HPDE6-E6E7 (cell line): ENCODE results near the gene SUPT16H.
"Not testable (repeated sequence)": the region's sequence is repeated elsewhere in the genome, so short reads cannot be mapped to it uniquely, and the experiment has no call there.

ENCODE experiments used
- DNase-seq: peaks from one replicate; pipeline ENCODE4 v3.0.0; 2011; ENCODE audit warnings: missing footprints; ENCODE audit errors: extremely low spot score

The SUPT16H gene

GRCh38 chr14:21367582-21368144 is 16.2 kb downstream of the SUPT16H start:
- no peak for DNase-seq

GRCh38 chr14:21356511-21356910 is 27.3 kb downstream of the SUPT16H start:
- no peak for DNase-seq

GRCh38 chr14:21352587-21352986 is 31.2 kb downstream of the SUPT16H start:
- DNase-seq = no peak

GRCh38 chr14:21350539-21350938 is 33.3 kb downstream of the SUPT16H start:
- DNase-seq = no peak

DNA sequence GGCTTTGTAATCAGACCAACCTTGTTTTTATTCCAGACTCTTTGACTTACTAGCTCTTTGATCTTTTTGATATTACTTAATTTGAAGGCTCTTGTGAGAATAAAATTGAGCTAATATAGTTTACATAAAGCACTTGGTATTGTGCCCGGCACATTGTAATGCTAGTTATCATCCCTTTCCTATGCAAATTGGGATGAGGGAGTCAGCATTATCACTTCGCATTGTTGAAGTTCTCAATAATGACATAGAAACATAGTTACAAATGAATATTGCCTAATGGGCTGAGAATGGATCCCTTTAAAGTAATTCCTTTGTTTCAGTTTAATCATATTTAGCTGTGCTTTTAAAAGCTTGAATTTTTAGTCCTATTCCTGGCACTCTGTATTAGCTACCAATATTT is 36.6 kb downstream of the SUPT16H start:
- DNase-seq = no peak

GRCh38 chr14:21346532-21347135 is 37.2 kb downstream of the SUPT16H start:
- DNase-seq = no peak

DNA sequence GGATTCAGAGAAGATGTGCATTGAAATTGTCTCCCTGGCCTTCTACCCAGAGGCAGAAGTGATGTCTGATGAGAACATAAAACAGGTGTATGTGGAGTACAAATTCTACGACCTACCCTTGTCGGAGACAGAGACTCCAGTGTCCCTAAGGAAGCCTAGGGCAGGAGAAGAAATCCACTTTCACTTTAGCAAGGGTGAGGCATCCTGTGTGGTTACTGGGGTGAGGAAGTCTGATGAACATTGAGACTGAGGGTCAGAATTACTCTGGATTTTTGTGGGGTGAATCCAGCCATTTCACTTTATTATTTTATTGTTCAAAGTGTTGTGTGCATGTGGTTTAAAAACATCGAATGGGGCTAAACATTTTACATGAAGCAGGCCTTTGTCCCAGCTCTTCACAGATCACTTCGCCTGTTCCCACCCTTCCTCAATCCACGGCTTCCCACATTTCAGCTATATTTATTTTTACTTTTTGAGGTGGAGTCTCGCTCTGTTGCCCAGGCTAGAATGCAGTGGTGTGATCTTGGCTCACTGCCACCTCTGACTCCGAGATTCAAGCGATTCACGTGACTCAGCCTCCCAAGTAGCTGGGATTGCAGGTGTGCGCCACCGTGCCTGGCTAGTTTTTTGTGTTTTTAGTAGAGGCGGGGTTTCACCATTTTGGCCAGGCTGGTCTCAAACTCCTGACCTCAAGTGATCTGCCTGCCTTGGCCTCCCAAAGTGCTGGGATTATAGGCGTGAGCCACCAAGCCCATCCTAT is 40.6 kb downstream of the SUPT16H start:
- no peak for DNase-seq

- DNase-seq = no peak
These were observed 49.5 kb downstream of the SUPT16H start for GRCh38 chr14:21334202-21334906.

- DNase-seq = no peak
These were observed 50.9 kb downstream of the SUPT16H start for GRCh38 chr14:21332950-21333349.

- DNase-seq = no peak
These were observed 56.8 kb downstream of the SUPT16H start for GRCh38 chr14:21326972-21327371.

- no peak for DNase-seq
These were observed 61.1 kb downstream of the SUPT16H start for GRCh38 chr14:21322716-21323115.

GRCh38 chr14:21320913-21321312 is 62.9 kb downstream of the SUPT16H start:
- no peak for DNase-seq

GRCh38 chr14:21317398-21317797 is 66.4 kb downstream of the SUPT16H start:
- DNase-seq = no peak

GRCh38 chr14:21313512-21313911 is 70.3 kb downstream of the SUPT16H start:
- no peak for DNase-seq

- DNase-seq = no peak
These were observed 72.2 kb downstream of the SUPT16H start for GRCh38 chr14:21311614-21312013.

- no peak for DNase-seq
These were observed 73.9 kb downstream of the SUPT16H start for GRCh38 chr14:21309956-21310355.

GRCh38 chr14:21309238-21309636 is 74.6 kb downstream of the SUPT16H start:
- no peak for DNase-seq

GRCh38 chr14:21308479-21309237 is 75.2 kb downstream of the SUPT16H start:
- DNase-seq = peak; percentile 35

GRCh38 chr14:21308132-21308478 is 75.7 kb downstream of the SUPT16H start:
- no peak for DNase-seq

GRCh38 chr14:21307637-21308036 is 76.2 kb downstream of the SUPT16H start:
- DNase-seq = no peak

DNA sequence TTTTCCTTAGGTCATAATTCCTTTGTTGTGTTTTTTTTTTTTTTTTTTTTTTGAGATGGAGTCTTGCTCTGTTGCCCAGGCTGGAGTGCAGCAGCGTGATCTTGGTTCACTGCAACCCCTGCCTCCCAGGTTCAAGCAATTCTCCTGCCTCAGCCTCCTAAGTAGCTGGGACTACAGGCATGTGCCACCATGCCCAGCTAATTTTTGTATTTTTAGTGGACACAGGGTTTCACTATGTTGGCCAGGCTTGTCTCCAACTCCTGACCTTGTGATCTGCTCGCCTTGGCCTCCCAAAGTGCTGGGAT is 81.0 kb downstream of the SUPT16H start:
- DNase-seq = not testable (repeated sequence)
